ENCODE measurements around the gene PIK3R5.
"Not testable (repeated sequence)": the region's sequence is repeated elsewhere in the genome, so short reads cannot be mapped to it uniquely, and the experiment has no call there.

The PIK3R5 gene

GRCh38 chr17:8889458-8890210 is 75.9 kb downstream of the PIK3R5 start:
- Histone ChIP-seq H3K27me3 (ENCODE audit: control insufficient read depth, insufficient read depth, low read length) (peaks cover 10% of the 10 kb centered on the region), H3K9me3 (ENCODE audit: control insufficient read depth, low read depth, low read length) (no peaks in the 10 kb centered on the region), H3K36me3 (ENCODE audit: control insufficient read depth, low read depth, low read length) (no peaks in the 10 kb centered on the region), H3K4me3 (ENCODE audit: low read length) (no peak overlapping the region), H3K4me1 (ENCODE audit: control insufficient read depth, low read depth, low read length) (peaks cover 16% of the 10 kb centered on the region), H3K9ac (ENCODE audit: low read length) (no peak overlapping the region), H3K27ac (ENCODE audit: low read length) (no peak overlapping the region)

- H3K27ac ChIP-seq (ENCODE audit: low read length), result no peak overlapping the region
- no peak overlapping the region for H3K9ac ChIP-seq (ENCODE audit: low read length)
- H3K27me3 ChIP-seq (ENCODE audit: control insufficient read depth, insufficient read depth, low read length), result peaks cover 3% of the 10 kb centered on the region
- no peaks in the 10 kb centered on the region for H3K36me3 ChIP-seq (ENCODE audit: control insufficient read depth, low read depth, low read length)
- no peaks in the 10 kb centered on the region for H3K9me3 ChIP-seq (ENCODE audit: control insufficient read depth, low read depth, low read length)
- H3K4me1 ChIP-seq (ENCODE audit: control insufficient read depth, low read depth, low read length), result peaks cover 8% of the 10 kb centered on the region
- no peak overlapping the region for H3K4me3 ChIP-seq (ENCODE audit: low read length)
Observed at GRCh38 chr17:8888704-8889302, 76.7 kb downstream of the PIK3R5 start.

GRCh38 chr17:8887834-8888703 is 77.4 kb downstream of the PIK3R5 start:
- no peaks in the 10 kb centered on the region for H3K9me3 ChIP-seq (ENCODE audit: control insufficient read depth, low read depth, low read length)

DNA sequence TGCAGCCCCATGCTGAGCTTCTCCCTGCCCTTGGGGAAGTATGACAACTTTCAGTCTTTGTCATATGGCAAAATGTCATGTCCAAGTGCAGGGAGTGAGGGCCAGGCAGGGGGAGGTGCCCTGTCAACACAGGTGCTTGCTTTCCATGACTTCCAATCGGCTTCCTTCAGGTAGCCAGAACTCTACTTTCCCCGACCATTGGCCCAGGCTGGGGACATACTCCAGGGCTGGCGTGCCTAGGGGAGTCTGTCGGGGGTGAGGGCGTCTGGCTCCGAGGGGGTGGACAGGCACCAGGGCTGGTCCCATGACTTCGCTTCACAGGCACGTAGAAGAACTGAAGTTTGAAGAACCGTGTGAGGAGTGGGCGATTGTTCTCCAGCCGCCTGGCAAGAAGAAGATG is 78.2 kb downstream of the PIK3R5 start:
- no peaks in the 10 kb centered on the region for H3K27me3 ChIP-seq (ENCODE audit: control insufficient read depth, insufficient read depth, low read length)
- H3K9me3 ChIP-seq (ENCODE audit: control insufficient read depth, low read depth, low read length), result no peaks in the 10 kb centered on the region
- no peak overlapping the region for H3K27ac ChIP-seq (ENCODE audit: low read length)
- no peak overlapping the region for H3K4me3 ChIP-seq (ENCODE audit: low read length)
- H3K4me1 ChIP-seq (ENCODE audit: control insufficient read depth, low read depth, low read length), result no peaks in the 10 kb centered on the region
- no peak overlapping the region for H3K9ac ChIP-seq (ENCODE audit: low read length)
- H3K36me3 ChIP-seq (ENCODE audit: control insufficient read depth, low read depth, low read length), result no peaks in the 10 kb centered on the region

More at GRCh38 chr17:8887834-8888703, 77.4 kb downstream of the PIK3R5 start:
- Histone ChIP-seq H3K4me1 (ENCODE audit: control insufficient read depth, low read depth, low read length) (peaks cover 3% of the 10 kb centered on the region), H3K4me3 (ENCODE audit: low read length) (no peak overlapping the region), H3K9ac (ENCODE audit: low read length) (no peak overlapping the region), H3K27me3 (ENCODE audit: control insufficient read depth, insufficient read depth, low read length) (no peaks in the 10 kb centered on the region), H3K27ac (ENCODE audit: low read length) (no peak overlapping the region), H3K36me3 (ENCODE audit: control insufficient read depth, low read depth, low read length) (no peaks in the 10 kb centered on the region)

DNA sequence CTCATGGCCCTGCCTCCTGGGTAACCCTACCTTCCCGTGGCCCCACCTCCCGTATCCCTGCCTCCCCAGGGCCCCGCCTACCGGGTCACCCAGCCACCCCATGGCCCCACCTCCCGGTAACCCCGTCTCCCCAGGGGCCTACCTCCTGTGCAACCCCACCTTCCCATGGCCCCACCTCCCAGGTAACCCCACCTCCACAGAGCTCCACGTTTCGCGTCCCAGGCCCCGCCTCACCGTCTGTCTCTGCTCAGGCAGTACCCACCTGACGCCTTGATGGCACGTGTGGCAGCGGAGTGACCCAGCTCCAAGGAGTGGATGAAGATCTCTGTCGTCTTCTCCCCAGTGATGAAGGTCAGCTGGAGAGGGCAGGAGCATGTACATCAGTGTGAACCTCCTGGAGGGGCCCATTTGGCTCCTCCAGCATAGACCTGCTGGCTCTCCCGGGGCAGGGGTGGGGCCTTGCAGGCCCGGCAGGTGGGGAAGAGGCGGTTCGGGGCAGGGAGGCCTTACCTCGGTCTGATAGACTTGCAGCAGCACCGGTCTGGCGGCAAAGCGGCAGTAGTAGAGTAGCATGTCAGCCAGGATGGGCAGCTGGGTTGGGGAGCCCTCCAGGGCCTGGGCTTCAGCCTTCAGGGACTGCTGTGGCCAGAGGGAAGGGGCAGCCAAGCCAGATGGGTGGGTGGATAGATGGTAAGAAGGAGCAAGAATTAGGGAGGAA is 79.4 kb downstream of the PIK3R5 start:
- no peak overlapping the region for H3K27ac ChIP-seq (ENCODE audit: low read length)
- no peak overlapping the region for H3K4me3 ChIP-seq (ENCODE audit: low read length)
- no peaks in the 10 kb centered on the region for H3K27me3 ChIP-seq (ENCODE audit: control insufficient read depth, insufficient read depth, low read length)
- H3K36me3 ChIP-seq (ENCODE audit: control insufficient read depth, low read depth, low read length), result no peaks in the 10 kb centered on the region
- no peaks in the 10 kb centered on the region for H3K9me3 ChIP-seq (ENCODE audit: control insufficient read depth, low read depth, low read length)
- no peak overlapping the region for H3K9ac ChIP-seq (ENCODE audit: low read length)
- no peaks in the 10 kb centered on the region for H3K4me1 ChIP-seq (ENCODE audit: control insufficient read depth, low read depth, low read length)

GRCh38 chr17:8885163-8885966 is 80.1 kb downstream of the PIK3R5 start:
- not testable (repeated sequence) for H3K27me3 ChIP-seq (ENCODE audit: control insufficient read depth, insufficient read depth, low read length); H3K4me3 ChIP-seq (ENCODE audit: low read length); H3K4me1 ChIP-seq (ENCODE audit: control insufficient read depth, low read depth, low read length); H3K36me3 ChIP-seq (ENCODE audit: control insufficient read depth, low read depth, low read length); H3K27ac ChIP-seq (ENCODE audit: low read length); H3K9me3 ChIP-seq (ENCODE audit: control insufficient read depth, low read depth, low read length); H3K9ac ChIP-seq (ENCODE audit: low read length)

GRCh38 chr17:8884336-8884990 is 81.0 kb downstream of the PIK3R5 start:
- Histone ChIP-seq H3K9ac (ENCODE audit: low read length) (no peak overlapping the region), H3K4me3 (ENCODE audit: low read length) (no peak overlapping the region), H3K9me3 (ENCODE audit: control insufficient read depth, low read depth, low read length) (no peaks in the 10 kb centered on the region), H3K27me3 (ENCODE audit: control insufficient read depth, insufficient read depth, low read length) (no peaks in the 10 kb centered on the region), H3K4me1 (ENCODE audit: control insufficient read depth, low read depth, low read length) (no peaks in the 10 kb centered on the region), H3K36me3 (ENCODE audit: control insufficient read depth, low read depth, low read length) (no peaks in the 10 kb centered on the region), H3K27ac (ENCODE audit: low read length) (no peak overlapping the region)

GRCh38 chr17:8883353-8883752 is 82.2 kb downstream of the PIK3R5 start:
- H3K27me3 ChIP-seq (ENCODE audit: control insufficient read depth, insufficient read depth, low read length), result no peaks in the 10 kb centered on the region
- no peaks in the 10 kb centered on the region for H3K4me1 ChIP-seq (ENCODE audit: control insufficient read depth, low read depth, low read length)
- H3K4me3 ChIP-seq (ENCODE audit: low read length), result no peak overlapping the region
- H3K9me3 ChIP-seq (ENCODE audit: control insufficient read depth, low read depth, low read length), result no peaks in the 10 kb centered on the region
- no peak overlapping the region for H3K27ac ChIP-seq (ENCODE audit: low read length)
- no peaks in the 10 kb centered on the region for H3K36me3 ChIP-seq (ENCODE audit: control insufficient read depth, low read depth, low read length)
- H3K9ac ChIP-seq (ENCODE audit: low read length), result no peak overlapping the region

- H3K4me3 ChIP-seq (ENCODE audit: low read length), result no peak overlapping the region
- no peaks in the 10 kb centered on the region for H3K9me3 ChIP-seq (ENCODE audit: control insufficient read depth, low read depth, low read length)
- no peak overlapping the region for H3K9ac ChIP-seq (ENCODE audit: low read length)
- H3K27ac ChIP-seq (ENCODE audit: low read length), result no peak overlapping the region
- H3K36me3 ChIP-seq (ENCODE audit: control insufficient read depth, low read depth, low read length), result no peaks in the 10 kb centered on the region
- H3K27me3 ChIP-seq (ENCODE audit: control insufficient read depth, insufficient read depth, low read length), result no peaks in the 10 kb centered on the region
- H3K4me1 ChIP-seq (ENCODE audit: control insufficient read depth, low read depth, low read length), result no peaks in the 10 kb centered on the region
Observed at GRCh38 chr17:8881606-8882005, 83.9 kb downstream of the PIK3R5 start.

- Histone ChIP-seq H3K4me1 (ENCODE audit: control insufficient read depth, low read depth, low read length) (no peaks in the 10 kb centered on the region), H3K4me3 (ENCODE audit: low read length) (no peak overlapping the region), H3K9ac (ENCODE audit: low read length) (no peak overlapping the region), H3K27ac (ENCODE audit: low read length) (no peak overlapping the region), H3K36me3 (ENCODE audit: control insufficient read depth, low read depth, low read length) (no peaks in the 10 kb centered on the region), H3K27me3 (ENCODE audit: control insufficient read depth, insufficient read depth, low read length) (no peaks in the 10 kb centered on the region), H3K9me3 (ENCODE audit: control insufficient read depth, low read depth, low read length) (no peaks in the 10 kb centered on the region)
Observed at GRCh38 chr17:8880466-8880865, 85.0 kb downstream of the PIK3R5 start.
